Measurements from ENCODE around the gene TTC29. TPM values are rescaled to one million over a fixed set of nuclear protein-coding genes. Genes with fewer than 3 reads are reported as not detected.
"Not testable (repeated sequence)": the region's sequence is repeated elsewhere in the genome, so short reads cannot be mapped to it uniquely, and the experiment has no call there.

Gene TTC29
- total RNA-seq, 1 donor from 2014 or later, result 0.56 TPM

DNA sequence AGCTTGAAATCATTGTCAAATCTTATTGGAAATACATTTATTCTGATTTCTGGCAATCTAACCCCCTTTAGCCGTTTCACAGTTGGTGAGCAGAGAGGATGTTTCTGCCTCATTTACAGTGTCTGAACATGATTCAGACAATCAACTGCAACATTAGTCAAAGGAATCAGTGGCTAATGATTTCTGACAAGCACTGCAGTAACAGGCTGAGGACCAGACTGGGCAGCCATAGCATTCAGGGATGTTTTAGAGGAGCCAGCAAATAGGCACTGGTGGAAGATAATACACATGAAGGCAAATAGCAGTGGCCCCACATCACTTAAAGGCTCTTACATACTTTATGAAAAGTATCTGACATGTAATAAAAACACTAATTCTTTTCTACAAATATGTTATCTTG is 102.8 kb downstream of the TTC29 start:
- H3K27me3 Mint-ChIP-seq (ENCODE audit: low read depth), result peaks cover 4% of the 10 kb centered on the region
- TF ChIP-seq, protein P1, sequence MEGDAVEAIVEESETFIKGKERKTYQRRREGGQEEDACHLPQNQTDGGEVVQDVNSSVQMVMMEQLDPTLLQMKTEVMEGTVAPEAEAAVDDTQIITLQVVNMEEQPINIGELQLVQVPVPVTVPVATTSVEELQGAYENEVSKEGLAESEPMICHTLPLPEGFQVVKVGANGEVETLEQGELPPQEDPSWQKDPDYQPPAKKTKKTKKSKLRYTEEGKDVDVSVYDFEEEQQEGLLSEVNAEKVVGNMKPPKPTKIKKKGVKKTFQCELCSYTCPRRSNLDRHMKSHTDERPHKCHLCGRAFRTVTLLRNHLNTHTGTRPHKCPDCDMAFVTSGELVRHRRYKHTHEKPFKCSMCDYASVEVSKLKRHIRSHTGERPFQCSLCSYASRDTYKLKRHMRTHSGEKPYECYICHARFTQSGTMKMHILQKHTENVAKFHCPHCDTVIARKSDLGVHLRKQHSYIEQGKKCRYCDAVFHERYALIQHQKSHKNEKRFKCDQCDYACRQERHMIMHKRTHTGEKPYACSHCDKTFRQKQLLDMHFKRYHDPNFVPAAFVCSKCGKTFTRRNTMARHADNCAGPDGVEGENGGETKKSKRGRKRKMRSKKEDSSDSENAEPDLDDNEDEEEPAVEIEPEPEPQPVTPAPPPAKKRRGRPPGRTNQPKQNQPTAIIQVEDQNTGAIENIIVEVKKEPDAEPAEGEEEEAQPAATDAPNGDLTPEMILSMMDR (IDR thresholded peaks at IDR 0.05; ENCODE audit: unreplicated experiment), result no peak
- no peak overlapping the region for H3K27ac Mint-ChIP-seq
- H3K36me3 Mint-ChIP-seq, result no peaks in the 10 kb centered on the region
- peaks cover 2% of the 10 kb centered on the region for H3K4me1 Mint-ChIP-seq
- DNase-seq (ENCODE audit: low spot score in 2 of 2, unreplicated experiment in 2 of 2), result no peak
- no peaks in the 10 kb centered on the region for H3K9me3 Mint-ChIP-seq
- H3K4me3 Mint-ChIP-seq, result no peak overlapping the region

DNA sequence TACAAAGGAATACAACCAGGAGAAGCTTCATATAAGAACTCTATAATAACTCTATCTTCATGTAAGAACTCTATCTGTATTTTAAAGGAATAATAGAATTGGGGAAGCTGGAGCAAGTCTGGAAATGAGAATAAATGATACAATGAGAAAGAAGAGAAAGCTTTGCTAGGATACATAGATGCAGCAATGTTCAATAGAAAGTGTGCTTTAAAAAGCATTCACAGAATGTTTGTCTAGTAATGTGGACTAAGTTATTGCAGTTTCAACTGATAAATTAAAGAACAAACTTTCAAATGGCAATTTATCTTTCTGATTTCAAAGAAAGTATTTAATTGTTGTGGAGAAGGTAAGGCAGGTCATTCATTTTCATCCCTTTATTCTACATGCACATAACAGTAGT is 104.9 kb downstream of the TTC29 start:
- no peaks in the 10 kb centered on the region for H3K9me3 Mint-ChIP-seq
- H3K36me3 Mint-ChIP-seq, result no peaks in the 10 kb centered on the region
- peaks cover 4% of the 10 kb centered on the region for H3K27me3 Mint-ChIP-seq (ENCODE audit: low read depth)
- no peak overlapping the region for H3K27ac Mint-ChIP-seq
- no peak for DNase-seq (ENCODE audit: low spot score in 2 of 2, unreplicated experiment in 2 of 2)
- H3K4me1 Mint-ChIP-seq, result peaks cover 2% of the 10 kb centered on the region
- H3K4me3 Mint-ChIP-seq, result no peak overlapping the region
- TF ChIP-seq, protein P1 (IDR thresholded peaks at IDR 0.05; ENCODE audit: unreplicated experiment), result no peak

DNA sequence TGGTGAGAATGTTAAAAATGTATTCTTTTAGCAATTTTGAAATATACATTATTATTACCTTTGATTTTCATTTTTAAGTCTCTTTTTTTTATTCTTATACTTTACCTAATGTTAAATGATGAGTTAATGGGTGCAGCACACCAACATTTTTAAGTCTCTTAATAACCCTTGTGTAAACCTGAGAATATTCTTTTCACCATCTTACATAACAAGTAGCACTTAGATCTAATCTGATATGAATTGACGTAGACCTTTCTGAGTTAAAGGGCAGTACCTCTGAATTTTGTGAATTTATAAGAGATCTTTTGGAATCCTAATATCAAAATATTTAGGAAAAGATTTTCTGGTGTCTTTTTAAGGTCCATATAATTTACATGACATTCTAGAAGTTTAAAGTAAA is 110.6 kb downstream of the TTC29 start:
- Mint-ChIP-seq H3K4me3 (no peak overlapping the region), H3K27ac (no peak overlapping the region), H3K36me3 (no peaks in the 10 kb centered on the region), H3K4me1 (no peaks in the 10 kb centered on the region), H3K27me3 (ENCODE audit: low read depth) (peaks cover 6% of the 10 kb centered on the region), H3K9me3 (no peaks in the 10 kb centered on the region)
- no peak for DNase-seq (ENCODE audit: low spot score in 2 of 2, unreplicated experiment in 2 of 2)
- TF ChIP-seq, protein P1 (IDR thresholded peaks at IDR 0.05; ENCODE audit: unreplicated experiment), result no peak

DNA sequence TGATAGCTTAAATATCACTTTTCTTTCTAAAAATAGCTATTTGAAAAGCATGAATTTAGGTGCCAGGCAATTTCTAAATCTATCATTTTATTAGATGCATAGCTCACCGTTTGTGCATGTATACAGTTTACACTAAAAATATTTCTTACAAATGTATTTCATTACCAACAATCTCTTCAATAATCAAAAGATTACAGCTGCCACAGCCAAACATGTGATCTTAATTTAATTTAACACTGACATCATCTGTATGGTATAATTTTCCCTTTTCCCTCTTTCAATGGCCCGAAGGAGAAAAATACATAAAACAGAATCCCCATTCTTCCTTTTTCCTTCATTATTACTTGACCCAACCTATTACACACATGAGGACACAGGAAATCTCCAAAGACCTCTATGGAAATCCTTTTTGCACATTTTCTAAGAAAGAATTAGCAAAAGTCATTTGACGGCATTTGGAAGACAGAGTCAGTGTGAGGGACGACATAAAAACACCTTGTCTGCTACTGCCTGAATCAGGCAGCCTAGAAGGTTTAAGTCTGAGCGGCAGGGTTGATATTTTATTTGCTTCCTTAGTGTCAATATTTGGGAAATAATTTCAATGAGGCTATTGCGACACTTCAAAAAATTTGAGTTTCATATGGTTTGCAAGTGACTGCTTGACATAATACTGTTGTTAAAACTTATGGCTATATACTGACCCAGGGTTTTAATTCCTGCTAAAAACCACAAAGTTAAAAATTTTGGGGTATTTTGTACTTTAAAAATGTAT is 111.2 kb downstream of the TTC29 start:
- Mint-ChIP-seq H3K9me3 (no peaks in the 10 kb centered on the region), H3K27me3 (ENCODE audit: low read depth) (peaks cover 6% of the 10 kb centered on the region), H3K36me3 (no peaks in the 10 kb centered on the region), H3K27ac (no peak overlapping the region), H3K4me3 (no peak overlapping the region), H3K4me1 (no peaks in the 10 kb centered on the region)
- no peak for DNase-seq (ENCODE audit: low spot score in 2 of 2, unreplicated experiment in 2 of 2)
- TF ChIP-seq, protein P1 (IDR thresholded peaks at IDR 0.05; ENCODE audit: unreplicated experiment), result no peak

DNA sequence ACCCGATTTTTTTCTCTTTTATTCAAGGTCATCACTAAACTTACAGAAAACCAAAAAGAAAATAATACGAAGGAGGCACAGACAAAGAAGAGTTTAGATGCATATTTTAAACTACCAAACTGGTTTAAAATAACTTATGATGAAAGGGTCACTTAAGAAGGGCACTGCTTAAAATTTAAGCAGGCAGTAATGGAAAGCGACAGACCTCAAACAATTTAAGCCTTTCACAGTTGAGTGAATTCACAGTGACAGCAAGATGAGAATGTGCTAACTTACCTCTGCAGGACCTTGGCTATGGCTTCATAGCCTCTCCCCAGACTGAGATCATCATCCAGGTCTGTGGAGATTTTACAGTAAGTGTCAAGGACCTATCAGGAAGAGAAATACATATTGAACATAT is 112.1 kb downstream of the TTC29 start:
- Mint-ChIP-seq H3K9me3 (no peaks in the 10 kb centered on the region), H3K27ac (no peak overlapping the region), H3K4me3 (no peak overlapping the region), H3K4me1 (no peaks in the 10 kb centered on the region), H3K36me3 (no peaks in the 10 kb centered on the region), H3K27me3 (ENCODE audit: low read depth) (peaks cover 6% of the 10 kb centered on the region)
- DNase-seq (ENCODE audit: low spot score in 2 of 2, unreplicated experiment in 2 of 2), result no peak
- TF ChIP-seq, protein P1 (IDR thresholded peaks at IDR 0.05; ENCODE audit: unreplicated experiment), result no peak

DNA sequence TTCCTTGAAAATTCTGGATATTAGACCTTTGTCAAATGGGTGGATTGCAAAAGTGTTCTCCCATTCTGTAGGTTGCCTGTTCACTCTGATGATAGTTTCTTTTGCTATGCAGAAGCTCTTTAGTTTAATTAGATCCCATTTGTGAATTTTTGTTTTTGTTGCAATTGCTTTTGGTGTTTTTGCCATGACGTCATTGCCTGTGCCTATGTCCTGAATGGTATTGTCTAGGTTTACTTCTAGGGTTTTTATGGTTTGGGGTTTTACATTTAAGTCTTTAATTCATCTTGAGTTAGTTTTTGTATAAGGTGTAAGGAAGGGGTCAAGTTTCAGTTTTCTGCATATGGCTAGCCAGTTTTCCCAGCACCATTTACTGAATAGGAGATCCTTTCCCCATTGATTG is 122.7 kb downstream of the TTC29 start:
- not testable (repeated sequence) for H3K27me3 Mint-ChIP-seq (ENCODE audit: low read depth); H3K4me1 Mint-ChIP-seq; DNase-seq (ENCODE audit: low spot score in 2 of 2, unreplicated experiment in 2 of 2); H3K27ac Mint-ChIP-seq; H3K4me3 Mint-ChIP-seq; H3K36me3 Mint-ChIP-seq
- peaks cover 18% of the 10 kb centered on the region for H3K9me3 Mint-ChIP-seq

All from mesothelial cell of epicardium (in vitro differentiated cells).